GM19452 (cell line): ENCODE measurements around the gene PRPS2.
A peak's percentile ranks its signal among the peaks of the same experiment; 100 is the strongest.

Experiments
- ATAC-seq: cut with Tn5 transposase; IDR thresholded peaks from one replicate; pipeline ENCODE4 v1.9.1; 2021; ENCODE audit not compliant: unreplicated experiment

PRPS2 gene

GRCh38 chrX:12814420-12814819 lies 23.2 kb downstream of the PRPS2 start:
- ATAC-seq = peak; percentile 58

GRCh38 chrX:12817528-12817927 lies 26.3 kb downstream of the PRPS2 start:
- ATAC-seq = no peak

DNA sequence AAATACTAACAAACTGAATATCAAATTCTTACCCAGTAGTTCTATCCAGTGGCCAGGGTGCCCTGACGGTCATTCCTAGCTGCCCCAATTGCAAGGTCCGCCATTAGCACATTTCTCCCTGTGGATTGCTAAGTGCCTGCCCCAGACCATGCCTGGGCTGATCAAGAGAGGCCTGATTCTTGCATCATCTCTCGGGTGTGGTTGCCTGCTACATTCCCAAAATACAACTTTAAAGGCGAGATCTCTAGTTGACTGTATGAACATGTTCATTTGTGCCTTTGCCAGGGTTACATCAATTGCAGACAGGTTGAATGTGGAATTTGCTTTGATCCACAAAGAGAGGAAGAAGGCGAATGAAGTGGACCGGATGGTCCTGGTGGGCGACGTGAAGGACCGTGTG lies 28.0 kb downstream of the PRPS2 start:
- no peak for ATAC-seq

DNA sequence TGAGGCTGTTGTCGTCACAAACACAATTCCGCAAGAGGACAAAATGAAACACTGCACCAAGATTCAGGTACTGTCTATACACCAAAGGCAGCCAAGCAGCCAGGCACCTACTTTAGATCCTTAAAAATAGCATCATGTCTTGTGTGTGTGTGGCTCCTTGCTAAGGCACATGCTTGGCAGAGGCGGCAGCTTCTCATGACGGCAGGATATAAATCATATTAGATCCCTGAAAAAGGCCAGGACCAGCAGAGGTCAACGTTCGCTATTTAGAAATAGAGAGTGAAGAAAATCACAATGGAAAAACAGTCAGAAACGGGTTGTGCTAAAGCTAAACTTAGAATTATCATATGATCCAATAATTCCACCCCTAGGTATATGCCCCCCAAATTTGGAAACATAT lies 29.5 kb downstream of the PRPS2 start:
- no peak for ATAC-seq

DNA sequence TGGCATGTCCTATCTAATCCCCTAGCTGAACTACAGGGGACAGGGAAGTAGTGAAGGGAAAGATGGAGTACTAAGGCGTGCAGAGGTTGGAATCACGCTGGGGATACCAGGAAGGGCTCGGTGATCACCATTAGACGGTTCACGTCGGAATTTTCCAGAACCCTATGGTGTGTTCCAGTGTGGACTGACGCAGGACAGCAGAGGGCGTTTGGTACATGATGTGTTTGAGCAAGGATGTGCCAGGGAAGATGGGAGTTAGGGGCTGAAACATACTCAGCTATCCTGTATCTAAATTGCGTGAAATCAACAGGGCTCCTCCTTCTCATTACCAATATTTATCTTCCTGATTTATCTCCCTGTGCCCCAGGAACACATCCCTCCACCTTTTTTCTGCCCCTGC lies 33.7 kb downstream of the PRPS2 start:
- ATAC-seq = no peak

GRCh38 chrX:12825801-12826200 lies 34.6 kb downstream of the PRPS2 start:
- no peak for ATAC-seq

DNA sequence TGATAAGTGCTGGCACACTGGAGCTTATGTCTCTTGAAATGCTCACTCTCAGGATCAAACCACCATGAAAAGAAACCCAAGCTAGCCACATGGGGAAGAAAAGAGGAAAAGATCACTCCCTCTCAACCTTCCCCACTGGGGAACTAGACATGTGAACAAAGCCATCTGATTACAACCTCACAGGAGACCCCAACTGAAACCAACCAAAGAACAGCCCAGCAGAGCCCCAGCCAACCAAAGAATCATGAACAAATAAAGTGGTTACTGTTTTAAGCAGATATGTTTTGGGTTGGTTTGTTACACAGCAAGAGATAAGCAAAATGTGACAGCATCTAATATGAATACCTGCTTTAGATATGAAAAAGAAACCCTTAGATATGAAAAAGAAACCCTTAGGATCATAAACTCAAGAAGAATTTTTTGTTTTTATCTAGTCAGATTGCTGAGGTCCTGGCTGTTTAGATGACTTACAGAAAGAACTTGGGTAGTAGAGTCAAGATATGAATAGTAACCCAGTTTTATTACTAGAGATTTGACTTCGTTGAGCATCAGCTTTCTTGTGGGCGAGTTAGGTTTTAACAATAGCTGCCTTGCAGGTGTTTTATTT lies 52.0 kb downstream of the PRPS2 start:
- ATAC-seq = no peak

DNA sequence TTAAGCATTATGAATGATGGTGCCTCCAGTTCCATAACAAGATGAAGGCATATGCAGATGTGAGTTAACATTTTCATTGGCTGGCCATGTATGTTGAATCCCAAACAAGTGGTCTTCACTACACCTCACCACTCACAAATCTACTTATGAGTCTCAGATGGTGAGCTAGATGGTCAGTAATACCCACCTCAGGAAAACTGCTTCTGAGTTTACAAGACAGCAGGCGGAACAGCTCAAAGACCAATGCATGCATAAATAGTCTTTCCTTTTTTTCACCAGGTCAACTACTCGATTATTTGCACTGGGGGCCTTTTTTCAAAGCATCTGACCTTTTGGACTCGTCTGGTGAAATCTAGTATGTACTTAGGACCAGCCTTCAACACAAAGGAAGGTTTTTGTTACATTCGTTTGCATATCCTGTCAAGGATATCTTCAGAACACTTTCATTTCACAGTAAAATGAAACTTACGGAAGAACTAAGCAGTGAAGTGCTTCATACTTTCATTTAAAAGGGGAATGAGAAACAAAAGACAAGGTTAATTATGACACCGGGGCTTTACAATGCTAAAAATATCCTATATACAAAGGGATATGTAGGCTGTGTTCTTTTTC lies 52.6 kb downstream of the PRPS2 start:
- peak; percentile 88 for ATAC-seq

DNA sequence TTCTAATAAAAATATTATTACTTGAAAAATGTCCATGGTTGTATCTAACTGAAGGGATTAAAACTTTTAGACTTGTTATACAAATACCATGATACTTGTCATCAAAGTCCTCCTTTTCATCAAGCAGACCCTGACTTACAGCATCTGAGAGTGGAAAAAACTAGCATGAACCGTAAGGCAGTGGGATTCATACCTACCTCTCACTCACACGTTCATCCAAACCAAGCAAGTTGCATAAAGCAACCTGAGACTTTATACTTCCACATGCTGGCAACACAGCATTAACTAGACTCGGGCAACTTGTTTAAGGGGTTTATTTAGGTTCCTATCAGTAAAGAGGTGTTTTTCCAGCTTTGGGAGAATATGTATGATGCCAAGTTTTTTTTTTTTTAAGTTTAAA lies 53.1 kb downstream of the PRPS2 start:
- peak; percentile 15 for ATAC-seq

DNA sequence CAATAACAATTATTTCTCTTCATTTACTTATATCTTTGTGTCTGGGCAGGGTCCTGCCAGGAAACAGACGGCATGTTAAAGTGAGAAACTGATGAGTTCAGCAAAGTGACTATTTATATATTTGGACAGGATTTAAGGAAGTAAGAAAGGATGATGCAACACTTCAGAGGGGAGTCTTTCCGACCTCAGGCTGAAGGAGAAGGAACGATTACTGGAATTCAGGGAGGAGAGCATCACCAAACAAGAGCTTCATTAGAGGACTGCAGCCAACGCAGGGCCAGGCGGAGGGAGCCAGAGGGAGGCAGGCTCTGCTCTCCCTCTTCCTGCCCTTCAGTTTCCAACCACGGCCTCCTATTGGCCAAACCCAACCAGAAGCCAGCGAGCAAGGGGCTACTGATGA lies 74.1 kb downstream of the PRPS2 start:
- ATAC-seq = no peak

DNA sequence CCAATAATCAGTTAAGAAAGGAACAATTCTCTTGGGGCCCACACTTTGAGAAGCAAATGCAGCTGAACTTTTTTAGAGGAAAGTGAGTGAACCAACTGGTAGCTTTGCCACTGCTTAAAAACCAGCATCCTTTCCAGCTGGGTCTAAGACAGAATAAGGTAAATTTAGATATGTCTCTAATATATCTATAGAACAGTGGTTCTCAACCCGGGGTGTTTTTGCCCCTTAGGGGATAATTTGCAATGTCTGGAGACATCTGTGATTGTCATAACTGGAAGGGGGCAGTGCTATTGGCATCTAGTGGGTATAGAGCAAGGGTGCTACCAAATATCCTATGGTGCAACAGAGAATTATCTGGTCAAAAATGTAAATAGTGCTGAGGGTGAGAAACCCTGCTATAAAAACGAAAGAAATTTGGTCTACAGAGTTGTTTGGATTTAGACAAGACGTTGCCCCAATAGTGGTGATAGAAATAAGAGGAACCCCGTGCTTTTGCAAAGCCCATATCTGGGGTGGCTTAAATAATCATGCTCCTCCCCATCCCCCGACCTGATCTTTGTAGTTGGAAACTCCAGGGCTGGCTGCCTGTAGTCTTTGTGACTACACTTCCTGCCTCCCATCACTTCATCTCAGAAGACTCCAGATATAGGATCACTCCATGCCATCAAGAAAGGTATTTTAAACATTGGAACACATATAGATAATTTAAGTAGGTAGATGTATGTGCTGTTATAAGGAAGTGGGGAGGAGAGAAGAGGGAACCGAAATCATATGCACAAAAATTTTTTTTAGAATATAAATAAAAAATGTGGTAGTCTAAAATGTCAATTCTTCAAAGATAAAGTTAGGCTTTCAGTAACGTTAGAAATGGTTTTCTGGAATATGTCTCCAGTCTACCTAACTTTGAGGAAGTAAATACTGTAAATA lies 75.5 kb downstream of the PRPS2 start, which contains the start of gene TLR7:
TSS of gene TLR7 (plus strand) at position 622 of the 927 bp plus-strand sequence. CDS start 507 bp downstream, outside the sequence.
- ATAC-seq = no peak

DNA sequence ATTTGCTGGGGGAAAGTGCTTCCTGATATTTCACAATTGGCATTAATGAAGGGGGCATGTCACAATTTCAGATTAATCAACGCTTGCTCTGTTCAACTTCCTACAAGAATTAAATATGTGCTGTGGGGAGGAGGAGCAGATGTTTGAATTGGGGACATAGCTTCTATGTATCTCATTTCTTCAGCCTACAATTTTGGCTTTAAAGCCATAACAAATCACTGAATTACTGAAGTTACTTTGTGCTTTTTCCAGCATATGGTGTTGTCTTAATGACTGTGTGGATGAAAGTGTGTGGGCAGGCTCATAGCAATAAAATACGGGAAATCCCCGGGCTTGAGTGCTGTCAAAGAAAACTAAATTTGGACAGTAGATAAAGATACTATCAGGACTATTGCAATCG lies 76.5 kb downstream of the PRPS2 start:
- no peak for ATAC-seq

GRCh38 chrX:12868747-12869146 lies 77.5 kb downstream of the PRPS2 start:
- ATAC-seq = peak; percentile 50

DNA sequence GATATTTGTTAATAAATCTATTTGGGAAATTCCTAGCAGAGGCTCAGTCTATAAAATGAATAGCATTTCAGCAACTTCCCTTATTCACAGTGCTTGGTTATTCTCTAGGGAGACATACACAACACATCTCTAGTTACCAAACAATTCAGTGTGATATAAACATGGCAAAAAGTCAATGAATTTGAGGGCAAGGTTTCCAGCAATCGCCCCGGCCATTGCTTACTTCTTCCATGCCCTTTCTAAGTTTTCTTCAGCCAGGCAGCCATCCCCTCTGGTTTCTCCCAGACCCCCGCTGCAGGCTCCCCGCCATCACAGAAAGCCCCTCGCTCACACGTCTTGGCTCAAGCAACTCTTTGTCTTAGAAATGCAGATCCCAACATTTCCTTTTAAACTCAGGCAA lies 80.0 kb downstream of the PRPS2 start:
- ATAC-seq = no peak

- no peak for ATAC-seq
These were observed 81.5 kb downstream of the PRPS2 start for GRCh38 chrX:12872741-12873140.
